Measurements from ENCODE around the gene SUPT20H.

SUPT20H gene

DNA sequence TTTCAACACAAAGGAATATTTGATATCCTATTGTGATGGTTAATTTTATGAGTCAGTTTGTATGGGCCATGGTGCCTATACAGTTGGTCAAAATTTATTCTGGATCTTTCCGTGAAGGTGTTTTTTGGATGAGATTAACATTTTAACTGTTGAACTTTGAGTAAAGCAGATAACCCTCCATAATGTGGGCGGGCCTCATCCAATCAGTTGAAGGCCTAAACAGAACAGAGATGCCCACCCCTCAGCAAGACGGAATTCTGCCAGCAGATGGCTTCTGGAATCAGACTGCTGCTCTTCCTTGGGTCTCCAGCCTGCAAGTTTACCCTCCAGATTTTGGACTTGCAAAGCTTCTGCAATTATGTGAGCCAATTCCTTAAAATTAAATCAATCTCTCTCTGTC, 30.0 kb upstream of the SUPT20H start:
- no peak for TF ChIP-seq ZFX (IDR thresholded peaks at IDR 0.05)
- TF ChIP-seq, protein P1, sequence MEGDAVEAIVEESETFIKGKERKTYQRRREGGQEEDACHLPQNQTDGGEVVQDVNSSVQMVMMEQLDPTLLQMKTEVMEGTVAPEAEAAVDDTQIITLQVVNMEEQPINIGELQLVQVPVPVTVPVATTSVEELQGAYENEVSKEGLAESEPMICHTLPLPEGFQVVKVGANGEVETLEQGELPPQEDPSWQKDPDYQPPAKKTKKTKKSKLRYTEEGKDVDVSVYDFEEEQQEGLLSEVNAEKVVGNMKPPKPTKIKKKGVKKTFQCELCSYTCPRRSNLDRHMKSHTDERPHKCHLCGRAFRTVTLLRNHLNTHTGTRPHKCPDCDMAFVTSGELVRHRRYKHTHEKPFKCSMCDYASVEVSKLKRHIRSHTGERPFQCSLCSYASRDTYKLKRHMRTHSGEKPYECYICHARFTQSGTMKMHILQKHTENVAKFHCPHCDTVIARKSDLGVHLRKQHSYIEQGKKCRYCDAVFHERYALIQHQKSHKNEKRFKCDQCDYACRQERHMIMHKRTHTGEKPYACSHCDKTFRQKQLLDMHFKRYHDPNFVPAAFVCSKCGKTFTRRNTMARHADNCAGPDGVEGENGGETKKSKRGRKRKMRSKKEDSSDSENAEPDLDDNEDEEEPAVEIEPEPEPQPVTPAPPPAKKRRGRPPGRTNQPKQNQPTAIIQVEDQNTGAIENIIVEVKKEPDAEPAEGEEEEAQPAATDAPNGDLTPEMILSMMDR (conservative IDR thresholded peaks at IDR 0.05), result no peak
- no peak overlapping the region for H3K27ac ChIP-seq

DNA sequence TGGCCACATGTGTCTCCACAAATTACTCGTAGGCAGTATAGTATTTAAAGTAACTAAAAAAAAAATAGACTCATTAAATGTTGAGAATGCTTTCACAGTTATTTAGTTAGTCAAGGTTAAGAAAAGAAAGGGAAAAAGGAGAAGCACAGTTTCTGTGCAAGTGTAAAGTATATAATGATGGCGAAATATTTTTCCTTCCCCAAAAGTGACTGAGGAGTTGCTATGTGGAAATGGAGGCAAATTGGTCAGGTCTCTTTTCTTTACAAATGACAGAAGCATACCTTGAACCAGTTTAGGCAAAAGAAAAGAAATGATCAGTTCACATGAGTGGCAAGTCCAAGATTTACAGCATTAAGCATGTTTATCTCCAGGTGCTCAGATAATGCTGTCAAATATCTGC, 28.0 kb upstream of the SUPT20H start:
- H3K27ac ChIP-seq, result no peak overlapping the region
- TF ChIP-seq, protein P1 (conservative IDR thresholded peaks at IDR 0.05), result no peak
- no peak for TF ChIP-seq ZFX (IDR thresholded peaks at IDR 0.05)

DNA sequence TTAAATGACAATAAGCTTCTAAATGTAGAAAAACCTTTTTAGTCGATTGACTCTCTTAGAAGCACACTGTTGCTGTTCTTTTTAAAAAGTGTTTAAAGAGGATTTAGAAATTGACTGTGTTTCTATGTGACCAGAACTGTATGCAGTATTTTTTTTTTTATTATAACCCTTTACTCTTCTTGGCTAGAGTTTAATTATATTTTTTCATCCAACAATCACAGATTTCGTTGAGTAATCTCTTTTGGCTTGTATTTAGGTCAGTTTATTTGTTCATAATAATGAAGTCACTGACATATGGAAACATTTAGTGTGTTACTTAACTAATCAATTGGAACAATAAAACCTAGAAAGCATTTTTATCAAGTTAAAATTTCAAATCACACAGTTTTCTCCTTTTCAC, 26.1 kb upstream of the SUPT20H start:
- no peak overlapping the region for H3K27ac ChIP-seq
- TF ChIP-seq, protein P1 (conservative IDR thresholded peaks at IDR 0.05), result no peak
- TF ChIP-seq ZFX (IDR thresholded peaks at IDR 0.05), result no peak

DNA sequence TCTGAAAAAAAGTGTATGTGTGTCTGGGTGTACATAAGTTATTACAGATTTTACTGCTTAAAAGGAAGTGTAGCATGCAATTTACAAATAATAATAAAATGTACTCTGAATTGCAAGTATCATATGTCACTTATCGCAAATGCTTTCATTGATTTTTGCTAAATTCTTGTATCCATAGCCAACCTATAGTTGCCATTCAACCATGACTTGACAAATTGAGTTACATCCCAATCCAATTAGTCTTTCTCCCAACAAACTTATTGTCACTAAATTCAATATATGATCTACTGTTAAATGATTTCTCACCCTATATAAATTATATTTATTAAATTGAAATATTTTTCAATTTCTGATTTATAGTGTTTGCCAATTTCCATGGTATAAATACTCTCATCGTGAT, 17.3 kb upstream of the SUPT20H start:
- H3K27ac ChIP-seq, result no peak overlapping the region
- TF ChIP-seq, protein P1 (conservative IDR thresholded peaks at IDR 0.05), result no peak
- no peak for TF ChIP-seq ZFX (IDR thresholded peaks at IDR 0.05)

DNA sequence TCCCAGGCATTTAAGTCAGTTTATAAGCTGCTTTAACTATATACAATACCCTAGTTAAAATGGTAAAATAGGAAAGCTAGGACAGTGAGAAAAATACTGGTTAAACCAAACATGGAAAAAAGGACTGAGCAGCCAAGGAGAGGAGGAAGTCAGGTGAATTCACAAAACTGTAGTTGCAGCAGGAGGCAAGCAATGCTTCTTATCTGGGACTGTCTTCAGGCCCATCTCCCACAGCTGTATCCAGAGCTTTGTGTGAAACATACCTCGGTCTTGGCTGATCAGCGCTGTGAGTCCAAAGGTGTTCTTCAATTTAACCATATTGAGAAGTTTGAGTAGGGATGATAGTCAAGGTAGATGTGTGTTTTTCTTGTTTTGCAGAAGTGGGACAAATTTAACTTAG, 15.7 kb upstream of the SUPT20H start:
- no peak for TF ChIP-seq ZFX (IDR thresholded peaks at IDR 0.05)
- TF ChIP-seq, protein P1 (conservative IDR thresholded peaks at IDR 0.05), result no peak
- no peak overlapping the region for H3K27ac ChIP-seq

DNA sequence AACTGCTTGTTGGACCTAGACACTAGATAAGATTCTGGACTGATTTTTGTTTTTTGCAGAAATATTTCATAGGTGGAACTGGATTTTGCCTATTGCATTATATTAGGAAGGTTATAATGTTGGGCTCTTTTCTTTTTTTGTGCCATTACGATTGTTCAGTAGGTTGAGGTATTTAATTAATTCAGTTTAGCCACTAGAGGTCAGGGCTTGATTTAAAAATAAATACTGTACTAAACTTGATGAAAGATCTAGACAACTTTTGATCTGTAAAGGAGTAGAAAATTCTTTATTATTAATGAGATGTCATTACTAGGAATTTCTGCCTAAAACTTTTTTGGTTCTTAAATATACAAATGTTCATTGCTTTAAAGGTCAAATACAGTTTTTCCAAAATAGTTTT, 15.2 kb upstream of the SUPT20H start:
- TF ChIP-seq ZFX (IDR thresholded peaks at IDR 0.05), result no peak
- TF ChIP-seq, protein P1 (conservative IDR thresholded peaks at IDR 0.05), result peak; percentile 63
- H3K27ac ChIP-seq, result no peak overlapping the region

DNA sequence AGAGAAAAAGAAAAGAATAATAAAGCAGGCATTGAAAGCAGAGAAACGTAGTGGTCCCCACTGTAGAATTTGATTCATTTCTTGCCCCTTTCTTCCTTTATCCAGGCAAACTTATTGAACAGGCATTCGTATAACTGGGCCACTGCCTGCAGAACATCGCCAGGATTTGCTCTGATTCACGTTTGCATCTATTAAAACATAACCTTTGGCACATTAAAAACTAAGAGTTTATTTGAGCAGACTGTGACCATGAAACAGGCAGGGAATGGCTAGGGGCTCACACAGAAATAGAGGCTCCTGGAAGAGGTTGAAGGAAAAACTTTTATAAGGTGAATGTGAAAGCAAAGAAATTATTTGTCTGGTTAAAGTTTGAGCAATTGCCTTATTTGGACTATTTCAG, 12.5 kb upstream of the SUPT20H start:
- no peak for TF ChIP-seq ZFX (IDR thresholded peaks at IDR 0.05)
- TF ChIP-seq, protein P1 (conservative IDR thresholded peaks at IDR 0.05), result no peak
- no peak overlapping the region for H3K27ac ChIP-seq
